H1 (cell line): ENCODE measurements around the gene SMIM20. TPM values are rescaled to one million over a fixed set of nuclear protein-coding genes. Genes with fewer than 3 reads are reported as not detected.

Experiments used
- CTCF ChIA-PET: fragments of 300-600 bp; sonication (Branson Sonifier 250); formaldehyde crosslinking; loops from one replicate; lab custom pipeline; 2021; ENCODE audit not compliant: partially characterized antibody; lab: Charles Lee
- POLR2A ChIA-PET: fragments of 300-600 bp; sonication (Branson Sonifier 250); formaldehyde crosslinking; loops from one replicate; lab custom pipeline; 2021; ENCODE audit warnings: inconsistent platforms; ENCODE audit not compliant: partially characterized antibody; lab: Charles Lee
- DNase-seq, 2 experiments: peaks; one replicate each; pipeline versions ENCODE4 v3.0.0 to v3.0.0-alpha.2; 2010 to 2022; ENCODE audit warnings: low spot score in 2 of 2, low read depth in 1 of 2, mixed read lengths in 1 of 2
- FAIRE-seq: peaks from 2 replicates; lab custom pipeline; 2011; peaks lifted over from hg19 to GRCh38; lab: Jason Lieb, UNC
- H2AFZ ChIP-seq: 2 replicates; pipeline ENCODE4 v1.8.1; 2012; ENCODE audit warnings: low read length, inconsistent platforms
- H2AK5ac ChIP-seq: 2 replicates; pipeline ENCODE4 v1.6.1; 2013; ENCODE audit warnings: low read depth, low read length
- H2BK120ac ChIP-seq: replicated peaks from 2 replicates; pipeline ENCODE3; 2013; ENCODE audit warnings: low read depth, low read length, inconsistent platforms
- H2BK12ac ChIP-seq: 2 replicates; pipeline ENCODE4 v1.6.1; 2013; ENCODE audit warnings: low read depth, low read length
- H2BK15ac ChIP-seq: 2 replicates; pipeline ENCODE4 v1.6.1; 2013; ENCODE audit warnings: low read length
- H2BK20ac ChIP-seq: 2 replicates; pipeline ENCODE4 v1.6.1; 2013; ENCODE audit warnings: low read length
- H2BK5ac ChIP-seq: 2 replicates; pipeline ENCODE4 v1.6.1; 2013; ENCODE audit warnings: low read depth, low read length
- H3K14ac ChIP-seq: 2 replicates; pipeline ENCODE4 v1.6.1; 2013; ENCODE audit warnings: inconsistent platforms; ENCODE audit not compliant: insufficient read length
- H3K18ac ChIP-seq: 2 replicates; pipeline ENCODE4 v1.6.1; 2013; ENCODE audit warnings: low read length; ENCODE audit errors: extremely low read depth
- H3K23ac ChIP-seq: 2 replicates; pipeline ENCODE4 v1.6.1; 2013; ENCODE audit warnings: inconsistent platforms; ENCODE audit not compliant: insufficient read length
- H3K23me2 ChIP-seq: 2 replicates; pipeline ENCODE4 v1.6.1; 2013; ENCODE audit warnings: low read depth, low read length
- H3K27ac ChIP-seq: 2 replicates; pipeline ENCODE4 v1.6.1; 2011; ENCODE audit warnings: low read depth, low read length, inconsistent platforms
- H3K27me3 ChIP-seq, 4 experiments: replicated peaks in 1 of 4; 1 replicate in 1 of 4; 2 replicates in 3 of 4; pipeline versions ENCODE4 v1.6.1 to v1.8.1; 2011 to 2013; ENCODE audit warnings: low read length in 3 of 4, mild to moderate bottlenecking in 3 of 4, inconsistent platforms in 2 of 4, mixed read lengths in 2 of 4, moderate library complexity in 1 of 4; ENCODE audit not compliant: control insufficient read depth in 3 of 4, insufficient read depth in 3 of 4; ENCODE audit errors: extremely low read depth in 1 of 4
- H3K36me3 ChIP-seq, 4 experiments: 2 replicates each; pipeline versions ENCODE4 v1.6.1 to v1.8.1; 2011 to 2013; ENCODE audit warnings: mild to moderate bottlenecking in 4 of 4, low read length in 3 of 4, moderate library complexity in 2 of 4, control low read depth in 1 of 4, inconsistent platforms in 1 of 4; ENCODE audit not compliant: insufficient read depth in 4 of 4, control insufficient read depth in 2 of 4
- H3K4ac ChIP-seq: replicated peaks from 2 replicates; pipeline ENCODE3; 2013; ENCODE audit warnings: low read length, low read depth, mixed read lengths, inconsistent platforms; ENCODE audit not compliant: insufficient read length
- H3K4me1 ChIP-seq, 4 experiments: replicated peaks in 1 of 4; 1 replicate in 1 of 4; 2 replicates in 3 of 4; pipeline versions ENCODE4 v1.6.1 to v1.8.1; 2011 to 2013; ENCODE audit warnings: low read length in 3 of 4, inconsistent platforms in 2 of 4, mixed read lengths in 1 of 4; ENCODE audit not compliant: insufficient read depth in 4 of 4, control insufficient read depth in 3 of 4
- H3K4me2 ChIP-seq, 2 experiments: 2 replicates each; pipeline versions ENCODE4 v1.6.1 to v1.8.1; 2011 to 2013; ENCODE audit warnings: low read depth in 2 of 2, low read length in 2 of 2, control low read depth in 1 of 2, inconsistent platforms in 1 of 2, mild to moderate bottlenecking in 1 of 2; ENCODE audit not compliant: insufficient read depth in 1 of 2
- H3K4me3 ChIP-seq, 4 experiments: fragments of 200-600, 300-600 bp in 1 of 4; sonication (generic), shearing (Covaris generic), sonication (Bioruptor Twin) in 1 of 4; 2 replicates each; pipeline versions ENCODE4 v1.5.1 to v1.8.1; 2011 to 2016; ENCODE audit warnings: low read length in 4 of 4, low read depth in 3 of 4, control low read depth in 2 of 4, inconsistent platforms in 2 of 4, mild to moderate bottlenecking in 2 of 4, mixed read lengths in 1 of 4, moderate library complexity in 1 of 4; ENCODE audit not compliant: insufficient read depth in 2 of 4; ENCODE audit errors: extremely low read depth in 1 of 4
- H3K56ac ChIP-seq: replicated peaks from 2 replicates; pipeline ENCODE3; 2013; ENCODE audit warnings: low read depth, mild to moderate bottlenecking, mixed read lengths, low read length, inconsistent platforms; ENCODE audit not compliant: insufficient read length
- H3K79me1 ChIP-seq: 2 replicates; pipeline ENCODE4 v1.6.1; 2013; ENCODE audit warnings: low read depth, low read length, control low read depth
- H3K79me2 ChIP-seq, 2 experiments: 2 replicates each; pipeline versions ENCODE4 v1.6.1 to v1.8.1; 2012 to 2013; ENCODE audit warnings: low read length in 2 of 2, mild to moderate bottlenecking in 2 of 2, inconsistent platforms in 1 of 2; ENCODE audit not compliant: insufficient read depth in 2 of 2, control insufficient read depth in 1 of 2
- H3K9ac ChIP-seq, 4 experiments: replicated peaks in 1 of 4; 1 replicate in 1 of 4; 2 replicates in 3 of 4; pipeline versions ENCODE4 v1.6.1 to v1.8.1; 2011 to 2013; ENCODE audit warnings: low read depth in 3 of 4, low read length in 3 of 4, control low read depth in 2 of 4, mild to moderate bottlenecking in 2 of 4, moderate library complexity in 2 of 4, inconsistent platforms in 1 of 4; ENCODE audit errors: extremely low read depth in 1 of 4
- H3K9me3 ChIP-seq, 2 experiments: 2 replicates each; pipeline versions ENCODE4 v1.6.1 to v1.8.1; 2012 to 2013; ENCODE audit warnings: mild to moderate bottlenecking in 2 of 2, moderate library complexity in 2 of 2, control low read depth in 1 of 2, inconsistent platforms in 1 of 2, low read depth in 1 of 2, low read length in 1 of 2, mixed read lengths in 1 of 2; ENCODE audit not compliant: insufficient read depth in 2 of 2
- H4K20me1 ChIP-seq, 2 experiments: replicated peaks in 1 of 2; 2 replicates each; pipeline versions ENCODE3 to v1.8.1; 2011 to 2013; ENCODE audit warnings: inconsistent platforms in 2 of 2, low read length in 2 of 2, mild to moderate bottlenecking in 1 of 2; ENCODE audit not compliant: insufficient read depth in 2 of 2, control insufficient read depth in 1 of 2
- H4K5ac ChIP-seq: 2 replicates; pipeline ENCODE4 v1.6.1; 2013; ENCODE audit warnings: low read length, low read depth, mixed read lengths, inconsistent platforms; ENCODE audit not compliant: insufficient read length
- H4K8ac ChIP-seq: 2 replicates; pipeline ENCODE4 v1.8.0; 2013; ENCODE audit warnings: mild to moderate bottlenecking, moderate library complexity, low read length, inconsistent platforms; ENCODE audit not compliant: insufficient read depth; ENCODE audit errors: extremely low read depth
- H4K91ac ChIP-seq: replicated peaks from 2 replicates; pipeline ENCODE3; 2013; ENCODE audit warnings: low read length, mixed read lengths, inconsistent platforms; ENCODE audit not compliant: insufficient read length
- BACH1 ChIP-seq: IDR thresholded peaks from 2 replicates; pipeline ENCODE4 v1.6.1; 2012; ENCODE audit warnings: low read length, improper control_type of control experiment
- BCL11A ChIP-seq, 2 experiments: IDR thresholded peaks; one replicate each; pipeline ENCODE4 v1.6.1; 2011; ENCODE audit warnings: low read depth in 2 of 2, low read length in 2 of 2, mild to moderate bottlenecking in 2 of 2
- CHD1 ChIP-seq: IDR thresholded peaks from 2 replicates; pipeline ENCODE4 v1.6.1; 2012; ENCODE audit warnings: low read depth, low read length, improper control_type of control experiment
- GABPA ChIP-seq: IDR thresholded peaks from 2 replicates; pipeline ENCODE4 v1.6.1; 2011; ENCODE audit warnings: mild to moderate bottlenecking, low read length, moderate library complexity, borderline replicate concordance; ENCODE audit not compliant: insufficient read depth
- HDAC6 ChIP-seq: IDR thresholded peaks from one replicate; pipeline ENCODE4 v1.7.1; 2012; ENCODE audit warnings: low read depth, mild to moderate bottlenecking, inconsistent platforms, low read length, moderate library complexity
- KDM4A ChIP-seq: IDR thresholded peaks from one replicate; pipeline ENCODE4 v1.7.1; 2012; ENCODE audit warnings: low read depth, mild to moderate bottlenecking, moderate library complexity, low read length, inconsistent platforms; ENCODE audit not compliant: severe bottlenecking
- NANOG ChIP-seq: IDR thresholded peaks from 2 replicates; pipeline ENCODE4 v1.6.1; 2011; ENCODE audit warnings: low read length, low read depth, mild to moderate bottlenecking, inconsistent platforms; ENCODE audit not compliant: insufficient read depth, poor library complexity, severe bottlenecking
- NRF1 ChIP-seq: IDR thresholded peaks from 2 replicates; pipeline ENCODE4 v1.6.1; 2011; ENCODE audit warnings: mild to moderate bottlenecking, low read depth, low read length, improper control_type of control experiment
- POU5F1 ChIP-seq: IDR thresholded peaks from 2 replicates; pipeline ENCODE4 v1.6.1; 2011; ENCODE audit warnings: low read depth, mild to moderate bottlenecking, low read length, moderate library complexity
- SIRT6 ChIP-seq: IDR thresholded peaks from one replicate; pipeline ENCODE4 v1.7.1; 2012; ENCODE audit warnings: low read length, inconsistent platforms
- SP4 ChIP-seq: IDR thresholded peaks from 2 replicates; pipeline ENCODE4 v1.6.1; 2012; ENCODE audit warnings: low read length, inconsistent platforms
- TAF7 ChIP-seq: optimal IDR thresholded peaks from 2 replicates; pipeline ENCODE3; 2011; ENCODE audit warnings: low read depth, mild to moderate bottlenecking, inconsistent platforms, low read length, moderate library complexity, borderline replicate concordance
- TBP ChIP-seq: IDR thresholded peaks from 2 replicates; pipeline ENCODE4 v1.6.1; 2011; ENCODE audit warnings: low read depth, low read length, improper control_type of control experiment
- YY1 ChIP-seq: IDR thresholded peaks from 2 replicates; pipeline ENCODE4 v1.6.1; 2011; ENCODE audit warnings: low read depth, mild to moderate bottlenecking, low read length
- WGBS, 2 experiments: shearing (Covaris generic) in 1 of 2; methylation state at CpG; one replicate each; pipeline versions ENCODE4 v1.1.6 to v1.1.7; 2013 to 2015; ENCODE audit warnings: low lambda C conversion rate in 2 of 2, mixed read lengths in 2 of 2, inconsistent platforms in 1 of 2, low coverage in 1 of 2, missing lambda C conversion rate in 1 of 2; ENCODE audit not compliant: insufficient replicate concordance in 2 of 2, insufficient coverage in 1 of 2, insufficient read length in 1 of 2; ENCODE audit errors: extremely low coverage in 1 of 2, missing lambda C conversion rate in 1 of 2; 5-methylcytosine and 5-hydroxymethylcytosine counted together
- polyA plus RNA-seq, 7 experiments: library from polyadenylated mRNA; depleted of rRNA in 3 of 7; stranded (reverse) in 5 of 7; unstranded in 2 of 7; fragments of >200 nt in 5 of 7; fragments of 200-250 nt in 2 of 7; gene quantifications; 1 replicate in 5 of 7; 2 replicates in 1 of 7; 4 replicates in 1 of 7; pipeline versions ENCODE4 v1.2.1 to v1.2.3, GENCODE V29; 2011 to 2013; ENCODE audit warnings: missing spikeins in 2 of 7, mixed read lengths in 2 of 7
- total RNA-seq: library from RNA; stranded (reverse); fragmentation: NEBNext Ultra II Directional; extraction: Animal tissue kit (Norgen Biotek cat#: 25700); gene quantifications from 2 replicates; pipeline ENCODE4 v1.2.1, GENCODE V29; 2021
- TF ChIP-seq, protein P1 (sequence below): IDR thresholded peaks from 2 replicates; pipeline ENCODE4 v1.6.1; 2012; ENCODE audit warnings: inconsistent platforms

SMIM20 gene
- total and polyA plus RNA-seq, 2 of the 8 experiments (the other 6 are each of a cell fraction or from before 2014, with no cell fraction given): 21.9 to 36.9 TPM

DNA sequence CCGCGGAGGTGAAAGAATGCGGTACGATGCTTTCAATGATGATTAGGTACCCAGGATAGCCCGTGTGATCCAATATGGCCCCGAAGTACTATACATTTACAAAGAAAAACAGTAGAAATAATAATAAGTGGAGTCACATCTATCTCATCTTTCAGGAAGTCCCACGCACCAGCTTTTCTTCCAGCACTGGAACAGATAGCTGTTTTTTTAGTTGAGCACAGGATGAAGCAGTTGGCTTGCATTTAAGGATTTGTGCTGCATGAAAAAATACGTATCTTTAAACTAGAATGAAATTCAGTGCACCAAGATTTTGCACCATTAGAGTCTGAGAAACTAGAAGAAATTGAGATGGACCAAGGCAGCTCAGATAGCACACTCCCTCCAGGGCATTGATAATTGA is 44.1 kb downstream of the SMIM20 start:
- Histone ChIP-seq H3K27me3 (peaks cover 0 to 2% (median 0%) of the 10 kb centered on the region in 4 experiments; a peak in 1 of 7 replicates), H2BK15ac (no peak overlapping the region), H3K56ac (no peak overlapping the region), H3K79me2 (no peaks in the 10 kb centered on the region), H4K91ac (no peak overlapping the region), H4K20me1 (no peaks in the 10 kb centered on the region), H3K18ac (no peak overlapping the region), H3K4me1 (peaks cover 3 to 5% (median 4%) of the 10 kb centered on the region in 4 experiments; a peak in 6 of 7 replicates), H3K4me2 (no peak overlapping the region), H4K5ac (no peak overlapping the region), H3K23ac (no peak overlapping the region), H3K23me2 (no peaks in the 10 kb centered on the region), H3K36me3 (no peaks in the 10 kb centered on the region; a peak in 1 of 8 replicates), H3K9me3 (no peaks in the 10 kb centered on the region), H3K79me1 (no peaks in the 10 kb centered on the region), H2AFZ (no peak overlapping the region), H3K4ac (no peak overlapping the region), H2BK120ac (no peak overlapping the region), H2BK20ac (no peak overlapping the region), H3K4me3 (no peak overlapping the region), H3K27ac (no peak overlapping the region), H2BK12ac (no peak overlapping the region), H4K8ac (no peak overlapping the region), H3K14ac (no peak overlapping the region), H2AK5ac (no peak overlapping the region), H2BK5ac (no peak overlapping the region), H3K9ac (no peak overlapping the region)
- DNase-seq (no peak), FAIRE-seq (no peak)
- POLR2A ChIA-PET: interaction anchor here (0.8 kb wide), 1 partner anchor 90 kb away, joined by 4 read pairs; no protein-coding TSS in a partner anchor
- 93% methylated on average over 8 of the region's 8 CpGs; no CpG with 5 or more reads in 1 of the 2 experiments for WGBS, 2 experiments
- CTCF ChIA-PET: interaction anchor here (1.0 kb wide), 2 partner anchors 15 kb away, joined by 3 read pairs; no protein-coding TSS in a partner anchor
- TF ChIP-seq POU5F1: no peak
- TF ChIP-seq SIRT6: no peak
- TF ChIP-seq BCL11A (IDR thresholded peaks at IDR 0.05; ENCODE audit: low read depth in 2 of 2, low read length in 2 of 2): no peak
- TF ChIP-seq NRF1: no peak
- TF ChIP-seq, protein P1, sequence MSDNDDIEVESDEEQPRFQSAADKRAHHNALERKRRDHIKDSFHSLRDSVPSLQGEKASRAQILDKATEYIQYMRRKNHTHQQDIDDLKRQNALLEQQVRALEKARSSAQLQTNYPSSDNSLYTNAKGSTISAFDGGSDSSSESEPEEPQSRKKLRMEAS: no peak
- no peak for TF ChIP-seq HDAC6
- no peak for TF ChIP-seq TAF7
- no peak for TF ChIP-seq BACH1
- TF ChIP-seq KDM4A: no peak
- TF ChIP-seq CHD1: no peak
- no peak for TF ChIP-seq YY1
- TF ChIP-seq TBP: no peak
- no peak for TF ChIP-seq GABPA
- TF ChIP-seq SP4: no peak
- TF ChIP-seq NANOG: no peak
